C1 segment of cervical spinal cord (tissue), 14 donors: ENCODE measurements around the gene PROSER2.
"Not testable (repeated sequence)": the region's sequence is repeated elsewhere in the genome, so short reads cannot be mapped to it uniquely, and the experiment has no call there.

Source experiments
- DNase-seq, 14 donors: peaks; one replicate each; lab custom pipeline; 2025; lab: John Stamatoyannopoulos, UW

Gene PROSER2

GRCh38 chr10:11835704-11836103 lies 12.5 kb downstream of the PROSER2 start:
- DNase-seq, result no peak

- no peak for DNase-seq
These were observed 14.4 kb downstream of the PROSER2 start for GRCh38 chr10:11837372-11838161.

DNA sequence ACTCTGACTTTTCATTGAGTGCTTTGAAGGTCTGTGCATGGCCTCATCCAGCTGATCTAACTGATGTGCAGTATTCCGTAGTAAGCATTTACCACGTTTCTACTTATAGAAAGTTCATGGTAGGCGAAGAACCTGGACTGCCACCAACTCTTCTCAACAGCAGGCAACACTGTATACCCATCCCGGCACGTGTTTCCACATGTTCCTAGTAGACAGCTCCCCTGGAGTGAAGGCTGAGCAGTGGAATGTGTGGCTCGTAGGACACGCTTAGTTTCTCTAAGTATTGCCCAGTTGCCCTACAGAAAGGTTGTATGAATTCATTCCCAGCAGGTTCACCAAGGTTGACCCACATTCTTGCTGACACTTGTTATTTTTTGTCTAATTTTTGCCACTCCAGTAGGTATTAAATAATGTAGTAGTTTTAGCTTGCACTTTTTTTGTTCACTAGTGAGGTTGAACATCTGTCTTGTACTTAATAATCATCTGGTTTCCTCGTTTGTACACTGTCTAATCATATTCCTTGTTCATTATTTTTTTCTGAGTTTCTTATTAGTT lies 15.2 kb downstream of the PROSER2 start:
- no peak for DNase-seq

DNA sequence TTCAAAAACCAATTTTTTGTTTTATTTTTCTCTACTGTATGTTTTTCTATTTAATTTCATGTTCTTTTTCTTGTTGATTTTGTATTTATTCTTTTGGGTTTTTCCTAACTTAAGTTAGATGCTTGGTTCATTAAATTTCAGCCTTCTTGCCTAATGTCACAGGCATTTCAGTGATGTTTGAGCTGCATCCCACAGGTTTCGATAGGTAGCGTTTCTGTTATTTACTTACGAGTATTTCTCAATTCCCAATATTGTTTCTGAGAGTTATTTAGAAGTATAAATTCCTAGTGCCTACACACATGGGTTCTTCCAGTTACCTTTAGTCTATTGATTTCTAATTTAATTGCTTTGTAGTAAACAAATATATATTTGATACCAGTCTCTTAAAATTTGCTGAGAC lies 18.2 kb downstream of the PROSER2 start:
- no peak for DNase-seq

GRCh38 chr10:11842411-11842810 lies 19.3 kb downstream of the PROSER2 start:
- DNase-seq, result no peak

GRCh38 chr10:11845113-11845512 lies 22.0 kb downstream of the PROSER2 start:
- DNase-seq, result no peak

DNA sequence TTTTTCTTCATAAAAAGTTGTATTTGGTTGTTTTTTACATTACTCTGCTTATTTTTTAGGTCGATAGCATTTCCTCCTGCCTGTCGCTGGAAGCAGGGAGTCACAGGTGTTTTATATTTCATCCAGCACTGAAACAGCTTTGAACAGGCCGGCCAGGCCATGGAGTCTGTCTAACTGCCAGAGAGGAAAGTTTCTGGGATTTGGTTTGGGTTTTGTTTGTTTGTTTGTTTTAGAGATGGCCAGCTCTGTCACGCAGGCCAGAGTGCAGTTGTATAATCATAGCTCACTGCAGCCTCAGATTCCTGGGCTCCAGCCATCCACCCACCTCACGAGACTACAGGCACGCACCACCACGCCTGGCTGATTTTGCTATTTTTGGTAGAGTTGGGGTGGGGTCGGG lies 23.4 kb downstream of the PROSER2 start:
- no peak for DNase-seq

GRCh38 chr10:11849277-11849676 lies 26.1 kb downstream of the PROSER2 start:
- DNase-seq, result no peak

- DNase-seq, result no peak
These were observed 26.8 kb downstream of the PROSER2 start for GRCh38 chr10:11849911-11850310.

- DNase-seq, result no peak
These were observed 28.8 kb downstream of the PROSER2 start for GRCh38 chr10:11851910-11852309.

DNA sequence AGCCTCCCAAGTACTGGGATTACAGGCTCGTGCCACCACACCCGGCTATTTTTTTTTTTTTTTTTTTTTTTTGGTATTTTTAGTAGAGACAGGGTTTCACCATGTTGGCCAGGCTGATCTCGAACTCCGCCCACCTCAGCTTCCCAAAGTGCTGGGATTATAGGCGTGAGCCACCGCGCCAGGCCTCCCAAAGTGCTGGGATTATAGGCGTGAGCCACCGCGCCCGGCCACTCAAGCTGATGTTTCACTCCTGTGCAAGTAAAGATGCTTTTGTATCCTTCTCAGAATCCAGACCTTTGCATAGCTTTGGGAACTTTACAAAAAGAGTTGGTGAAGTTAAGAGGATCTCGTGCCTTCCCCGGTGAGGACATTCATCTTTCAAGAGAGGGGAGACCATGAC lies 29.5 kb downstream of the PROSER2 start:
- not testable (repeated sequence) for DNase-seq

DNA sequence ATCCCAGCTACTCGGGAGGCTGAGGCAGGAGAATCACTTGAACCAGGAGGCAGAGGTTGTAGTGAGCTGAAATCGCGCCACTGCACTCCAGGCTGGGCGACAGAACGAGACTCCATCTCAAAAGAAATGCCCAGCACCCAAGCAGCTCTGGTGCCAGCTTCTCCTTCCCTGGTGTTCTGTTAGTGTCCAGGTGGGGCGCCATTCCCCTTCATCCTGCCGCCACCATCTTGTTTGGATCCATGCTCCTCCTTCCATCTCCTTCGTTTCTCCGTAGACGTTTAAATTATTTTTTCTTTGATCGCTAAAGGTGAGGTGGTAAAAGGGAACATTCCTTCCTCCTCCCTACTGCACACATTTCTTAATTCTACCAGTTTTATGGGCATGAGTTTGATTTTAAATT lies 30.3 kb downstream of the PROSER2 start:
- no peak for DNase-seq

DNA sequence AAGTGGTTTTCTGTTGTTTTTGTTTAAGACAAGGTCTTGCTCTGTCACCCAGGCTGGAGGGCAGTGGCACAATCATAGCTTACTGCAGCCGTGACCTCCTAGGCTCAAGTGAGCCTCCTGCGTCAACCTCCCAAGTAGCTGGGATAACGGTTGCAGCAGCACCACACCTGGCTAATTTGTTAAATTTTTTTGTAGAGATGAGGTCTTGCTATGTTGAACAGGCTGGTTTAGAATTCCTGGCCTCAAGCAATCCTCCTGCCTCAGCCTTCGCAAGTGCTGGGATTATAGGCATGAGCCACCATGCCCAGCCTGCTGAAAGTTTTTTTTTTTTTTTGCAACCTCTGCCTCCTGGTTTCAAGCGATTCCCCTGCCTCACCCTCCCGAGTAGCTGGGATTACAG lies 31.1 kb downstream of the PROSER2 start:
- DNase-seq, result no peak

- no peak for DNase-seq
These were observed 32.9 kb downstream of the PROSER2 start for GRCh38 chr10:11856089-11856488.

- DNase-seq, result no peak
These were observed 33.5 kb downstream of the PROSER2 start for GRCh38 chr10:11856678-11857077.

- DNase-seq, result no peak
These were observed 34.9 kb downstream of the PROSER2 start for GRCh38 chr10:11858093-11858492.

DNA sequence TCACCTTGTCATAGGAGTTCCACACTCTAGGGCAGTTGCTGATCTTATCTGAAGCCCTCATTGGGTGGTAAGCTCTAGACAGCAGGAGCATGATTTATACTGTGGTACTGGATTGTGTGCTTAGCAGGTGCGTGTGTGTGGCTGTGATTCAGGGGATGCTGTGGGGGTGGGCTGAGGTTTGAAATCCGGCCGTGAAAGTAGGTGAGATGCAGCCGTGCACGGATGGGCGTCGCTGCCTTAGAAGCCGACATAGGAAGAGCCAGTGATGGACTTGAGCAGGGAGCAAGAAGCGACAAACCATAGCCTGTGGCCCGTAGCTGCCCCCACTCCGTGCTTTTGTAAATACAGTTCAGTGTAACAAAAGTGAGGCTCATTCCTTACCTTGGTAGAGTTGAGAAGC lies 38.2 kb downstream of the PROSER2 start:
- no peak for DNase-seq

DNA sequence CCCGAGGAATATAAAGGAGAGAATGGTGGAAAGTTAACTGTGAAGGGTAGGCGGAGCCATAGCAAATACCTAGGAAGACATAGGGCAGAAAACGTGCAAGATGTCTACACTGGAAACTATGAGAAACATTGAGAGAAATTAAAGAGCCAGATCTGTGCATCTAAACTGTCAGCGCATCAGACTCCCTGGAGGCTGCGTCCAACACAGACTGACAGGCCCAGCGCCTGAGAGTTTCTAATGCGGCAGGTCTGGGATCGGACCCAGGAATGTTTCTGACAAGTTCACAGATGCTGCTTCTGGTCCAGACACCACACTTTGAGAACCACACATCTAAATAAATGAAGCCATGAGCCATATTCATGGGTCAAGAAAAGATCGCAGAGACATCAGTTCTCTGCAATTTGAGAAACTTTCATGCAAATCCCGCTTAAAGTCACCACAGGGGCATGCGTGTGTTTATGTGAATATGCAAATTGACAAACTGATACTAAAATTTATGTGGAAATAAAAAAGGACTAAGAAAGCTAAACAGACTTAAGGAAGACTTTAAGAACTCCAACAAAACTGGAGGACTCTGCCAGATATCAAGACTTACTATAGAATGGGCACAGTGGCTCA lies 38.8 kb downstream of the PROSER2 start:
- DNase-seq, result no peak

DNA sequence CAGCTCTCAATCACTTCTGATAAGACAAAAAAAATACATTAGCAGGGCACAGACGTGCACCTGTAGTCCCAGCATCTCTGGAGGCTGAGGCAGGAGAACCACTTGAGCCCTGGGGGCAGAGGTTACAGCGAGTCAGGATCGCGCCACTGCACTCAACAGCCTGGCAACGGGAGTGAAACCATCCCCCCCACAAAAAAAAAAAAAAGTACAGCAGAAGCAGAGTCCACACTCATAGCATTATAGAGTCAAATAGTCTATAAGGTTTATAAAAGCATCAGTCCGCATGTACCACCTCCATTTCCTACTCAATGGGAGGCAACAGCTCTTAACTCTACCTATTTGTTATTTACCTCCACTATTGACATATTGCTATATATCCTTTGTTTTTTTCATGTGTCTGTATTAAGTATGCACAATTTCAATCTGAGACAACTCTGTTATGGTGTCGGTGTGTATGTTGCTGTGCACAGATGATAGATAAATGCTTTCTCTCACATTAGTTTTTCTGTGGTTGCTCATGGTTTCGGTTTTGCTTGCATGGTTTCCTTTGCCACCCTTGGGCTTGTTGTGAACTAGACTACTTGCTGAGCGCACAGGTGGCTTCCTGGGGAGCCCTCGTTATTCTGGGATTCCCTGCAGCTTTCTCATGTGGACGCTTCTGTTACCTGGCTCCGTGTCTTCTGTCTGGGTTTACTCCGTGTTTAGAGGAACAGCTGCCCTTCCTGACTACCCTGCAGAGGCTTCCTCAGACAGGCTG lies 40.4 kb downstream of the PROSER2 start:
- DNase-seq, result no peak

DNA sequence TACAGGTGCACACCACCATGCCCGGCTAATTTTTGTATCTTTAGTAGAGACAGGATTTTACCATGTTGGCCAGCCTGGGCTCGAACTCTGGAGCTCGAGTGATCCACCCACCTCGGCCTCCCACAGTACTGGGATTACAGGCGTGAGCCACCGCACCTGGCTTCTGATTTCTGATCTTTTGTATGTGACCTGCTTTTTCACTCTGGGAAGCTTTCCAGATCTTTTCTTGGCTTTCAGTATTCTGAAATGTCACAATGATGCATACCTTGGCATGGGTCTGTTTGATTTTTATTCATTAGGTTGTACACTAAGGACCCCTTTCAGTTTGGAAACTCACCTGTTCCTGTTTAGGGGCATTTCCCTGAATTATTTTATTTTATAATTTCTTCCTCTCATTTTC lies 41.6 kb downstream of the PROSER2 start:
- peak in 1 of 14 donors; percentile 28 for DNase-seq

- DNase-seq, result peak in 1 of 14 donors; percentile 29
These were observed 42.4 kb downstream of the PROSER2 start for GRCh38 chr10:11865561-11865960.

DNA sequence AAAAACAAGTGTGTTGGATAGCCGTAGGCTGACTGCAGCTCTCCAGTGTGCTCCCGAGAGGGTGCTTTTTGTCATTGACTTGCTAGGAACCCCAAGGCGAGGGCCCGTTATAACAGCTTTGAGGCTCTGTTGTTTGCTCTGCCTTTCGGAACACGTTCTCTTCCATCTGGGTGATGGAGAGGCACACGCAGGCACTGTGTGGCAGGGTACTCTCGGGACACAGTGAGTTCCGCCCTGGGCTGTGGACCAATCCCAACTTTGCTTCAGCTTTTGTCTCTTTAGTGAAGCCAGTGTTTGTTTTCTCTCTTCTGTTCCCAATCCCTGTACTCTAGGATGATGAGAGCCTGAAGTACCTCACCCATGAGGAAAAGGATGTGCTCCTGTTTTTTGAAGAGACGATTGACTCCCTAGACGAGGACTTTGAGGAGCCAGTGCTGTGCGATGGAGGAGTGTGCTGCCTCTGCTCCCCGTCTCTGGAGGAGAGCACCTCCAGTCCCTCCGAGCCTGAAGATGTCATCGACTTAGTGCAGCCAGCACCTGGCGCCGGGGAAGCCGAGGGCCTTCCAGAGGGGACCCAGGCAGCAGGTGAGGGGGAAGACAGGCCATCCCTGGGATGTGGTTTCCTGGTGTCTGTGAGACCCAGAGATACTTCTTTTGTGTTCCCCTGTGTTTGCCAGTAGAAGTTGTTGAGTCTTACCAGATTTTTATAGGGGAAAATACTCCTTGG lies 43.2 kb downstream of the PROSER2 start:
- no peak for DNase-seq
